Measurements from ENCODE around the gene GNAZ.

DNA sequence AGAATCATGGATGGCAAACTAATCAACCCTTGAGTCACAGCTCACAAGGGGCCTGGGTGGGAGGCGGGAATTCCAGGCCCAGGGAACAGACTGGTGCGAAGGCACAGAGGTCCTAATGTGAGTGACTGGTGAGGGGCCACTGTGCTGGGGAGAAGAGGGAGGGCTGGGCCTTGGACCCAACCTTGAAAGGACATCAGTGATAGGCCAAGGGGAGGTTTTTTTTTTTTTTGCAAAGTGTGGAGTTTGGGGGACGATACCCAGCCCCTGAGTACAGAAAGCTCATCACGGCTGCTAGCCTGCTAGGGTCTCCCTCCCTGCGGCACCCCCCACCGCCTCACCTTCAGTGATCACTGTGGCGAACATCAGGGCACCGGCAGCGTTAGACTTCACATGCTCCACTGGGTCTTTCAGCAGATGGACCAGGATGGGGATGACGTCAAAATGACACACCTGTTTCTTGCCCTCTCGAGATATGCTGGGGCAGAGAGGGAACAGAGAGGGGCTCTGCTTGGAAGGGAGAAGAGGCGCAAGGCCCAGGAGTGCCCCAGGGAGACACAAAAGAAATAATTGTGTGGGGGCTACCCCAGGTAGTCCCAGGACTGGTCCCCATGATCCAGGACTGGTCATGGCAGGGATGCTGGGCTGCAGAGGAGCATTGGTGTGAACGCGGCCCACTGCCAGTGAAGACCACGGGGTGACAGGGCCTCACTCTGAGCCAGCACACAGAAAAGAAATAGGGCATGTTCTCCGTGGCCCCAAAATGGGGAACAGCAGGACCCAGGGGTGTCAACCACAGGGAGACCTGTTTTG is 8.6 kb upstream of the GNAZ start:
- TF ChIP-seq, protein P1, sequence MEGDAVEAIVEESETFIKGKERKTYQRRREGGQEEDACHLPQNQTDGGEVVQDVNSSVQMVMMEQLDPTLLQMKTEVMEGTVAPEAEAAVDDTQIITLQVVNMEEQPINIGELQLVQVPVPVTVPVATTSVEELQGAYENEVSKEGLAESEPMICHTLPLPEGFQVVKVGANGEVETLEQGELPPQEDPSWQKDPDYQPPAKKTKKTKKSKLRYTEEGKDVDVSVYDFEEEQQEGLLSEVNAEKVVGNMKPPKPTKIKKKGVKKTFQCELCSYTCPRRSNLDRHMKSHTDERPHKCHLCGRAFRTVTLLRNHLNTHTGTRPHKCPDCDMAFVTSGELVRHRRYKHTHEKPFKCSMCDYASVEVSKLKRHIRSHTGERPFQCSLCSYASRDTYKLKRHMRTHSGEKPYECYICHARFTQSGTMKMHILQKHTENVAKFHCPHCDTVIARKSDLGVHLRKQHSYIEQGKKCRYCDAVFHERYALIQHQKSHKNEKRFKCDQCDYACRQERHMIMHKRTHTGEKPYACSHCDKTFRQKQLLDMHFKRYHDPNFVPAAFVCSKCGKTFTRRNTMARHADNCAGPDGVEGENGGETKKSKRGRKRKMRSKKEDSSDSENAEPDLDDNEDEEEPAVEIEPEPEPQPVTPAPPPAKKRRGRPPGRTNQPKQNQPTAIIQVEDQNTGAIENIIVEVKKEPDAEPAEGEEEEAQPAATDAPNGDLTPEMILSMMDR (IDR thresholded peaks at IDR 0.05) = no peak
- TF ChIP-seq MAFK (IDR thresholded peaks at IDR 0.05; ENCODE audit: partially characterized antibody) (no peak), MYC (IDR thresholded peaks at IDR 0.05; ENCODE audit: borderline replicate concordance, low read length) (no peak), CBX2 (IDR thresholded peaks at IDR 0.05; ENCODE audit: borderline replicate concordance, low read depth) (no peak), CHD4 (IDR thresholded peaks at IDR 0.05; ENCODE audit: borderline replicate concordance) (no peak), MAZ (IDR thresholded peaks at IDR 0.05; ENCODE audit: borderline replicate concordance, low read depth, low read length) (no peak), JUN (IDR thresholded peaks at IDR 0.05) (no peak), ESRRA (IDR thresholded peaks at IDR 0.05; ENCODE audit: borderline replicate concordance, low read length) (no peak), POLR2A (IDR thresholded peaks at IDR 0.05; ENCODE audit: low read length) (no peak), GATA3 (IDR thresholded peaks at IDR 0.05; ENCODE audit: borderline replicate concordance) (no peak), EP300 (IDR thresholded peaks at IDR 0.05) (no peak)
- TF ChIP-seq, protein P2, sequence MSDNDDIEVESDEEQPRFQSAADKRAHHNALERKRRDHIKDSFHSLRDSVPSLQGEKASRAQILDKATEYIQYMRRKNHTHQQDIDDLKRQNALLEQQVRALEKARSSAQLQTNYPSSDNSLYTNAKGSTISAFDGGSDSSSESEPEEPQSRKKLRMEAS (IDR thresholded peaks at IDR 0.05) = no peak
- TF ChIP-seq, protein P3, sequence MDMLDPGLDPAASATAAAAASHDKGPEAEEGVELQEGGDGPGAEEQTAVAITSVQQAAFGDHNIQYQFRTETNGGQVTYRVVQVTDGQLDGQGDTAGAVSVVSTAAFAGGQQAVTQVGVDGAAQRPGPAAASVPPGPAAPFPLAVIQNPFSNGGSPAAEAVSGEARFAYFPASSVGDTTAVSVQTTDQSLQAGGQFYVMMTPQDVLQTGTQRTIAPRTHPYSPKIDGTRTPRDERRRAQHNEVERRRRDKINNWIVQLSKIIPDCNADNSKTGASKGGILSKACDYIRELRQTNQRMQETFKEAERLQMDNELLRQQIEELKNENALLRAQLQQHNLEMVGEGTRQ (IDR thresholded peaks at IDR 0.05) = no peak
- TF ChIP-seq, protein P4, sequence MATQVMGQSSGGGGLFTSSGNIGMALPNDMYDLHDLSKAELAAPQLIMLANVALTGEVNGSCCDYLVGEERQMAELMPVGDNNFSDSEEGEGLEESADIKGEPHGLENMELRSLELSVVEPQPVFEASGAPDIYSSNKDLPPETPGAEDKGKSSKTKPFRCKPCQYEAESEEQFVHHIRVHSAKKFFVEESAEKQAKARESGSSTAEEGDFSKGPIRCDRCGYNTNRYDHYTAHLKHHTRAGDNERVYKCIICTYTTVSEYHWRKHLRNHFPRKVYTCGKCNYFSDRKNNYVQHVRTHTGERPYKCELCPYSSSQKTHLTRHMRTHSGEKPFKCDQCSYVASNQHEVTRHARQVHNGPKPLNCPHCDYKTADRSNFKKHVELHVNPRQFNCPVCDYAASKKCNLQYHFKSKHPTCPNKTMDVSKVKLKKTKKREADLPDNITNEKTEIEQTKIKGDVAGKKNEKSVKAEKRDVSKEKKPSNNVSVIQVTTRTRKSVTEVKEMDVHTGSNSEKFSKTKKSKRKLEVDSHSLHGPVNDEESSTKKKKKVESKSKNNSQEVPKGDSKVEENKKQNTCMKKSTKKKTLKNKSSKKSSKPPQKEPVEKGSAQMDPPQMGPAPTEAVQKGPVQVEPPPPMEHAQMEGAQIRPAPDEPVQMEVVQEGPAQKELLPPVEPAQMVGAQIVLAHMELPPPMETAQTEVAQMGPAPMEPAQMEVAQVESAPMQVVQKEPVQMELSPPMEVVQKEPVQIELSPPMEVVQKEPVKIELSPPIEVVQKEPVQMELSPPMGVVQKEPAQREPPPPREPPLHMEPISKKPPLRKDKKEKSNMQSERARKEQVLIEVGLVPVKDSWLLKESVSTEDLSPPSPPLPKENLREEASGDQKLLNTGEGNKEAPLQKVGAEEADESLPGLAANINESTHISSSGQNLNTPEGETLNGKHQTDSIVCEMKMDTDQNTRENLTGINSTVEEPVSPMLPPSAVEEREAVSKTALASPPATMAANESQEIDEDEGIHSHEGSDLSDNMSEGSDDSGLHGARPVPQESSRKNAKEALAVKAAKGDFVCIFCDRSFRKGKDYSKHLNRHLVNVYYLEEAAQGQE (IDR thresholded peaks at IDR 0.05) = no peak

All from A549 (cell line).